Gastroesophageal sphincter (tissue), 4 donors: ENCODE data around the gene GBE1. TPM values are rescaled to one million over a fixed set of nuclear protein-coding genes. Genes with fewer than 3 reads are reported as not detected.

Experiments
- ATAC-seq: fragments of 150-250 bp; one replicate; pipeline ENCODE4 v1.9.1; 2016; ENCODE audit warnings: mild to moderate bottlenecking, moderate library complexity
- H3K27ac ChIP-seq, 4 donors: fragments of 200-600 bp; sonication (generic) in 3 of 4; 1 replicate in 3 of 4; 2 replicates in 1 of 4; pipeline ENCODE4 v1.5.1; 2016 to 2019
- H3K27me3 ChIP-seq: fragments of 200-600 bp; sonication (generic); one replicate; pipeline ENCODE4 v1.5.1; 2019
- H3K36me3 ChIP-seq, 2 donors: fragments of 200-600 bp; sonication (generic); one replicate each; pipeline ENCODE4 v1.5.1; 2019; ENCODE audit warnings: control low read depth in 1 of 2
- H3K4me1 ChIP-seq, 3 donors: fragments of 200-600 bp; sonication (generic); 1 replicate in 2 of 3; 2 replicates in 1 of 3; pipeline ENCODE4 v1.5.1; 2016 to 2019; ENCODE audit warnings: control low read depth in 2 of 3
- H3K4me3 ChIP-seq, 2 donors: fragments of 200-600 bp; sonication (generic); one replicate each; pipeline ENCODE4 v1.5.1; 2019; ENCODE audit warnings: mild to moderate bottlenecking in 1 of 2, moderate library complexity in 1 of 2
- H3K9me3 ChIP-seq, 3 donors: fragments of 200-600 bp; sonication (generic); one replicate each; pipeline ENCODE4 v1.5.1; 2017 to 2019; ENCODE audit warnings: control low read depth in 2 of 3
- CTCF ChIP-seq, 4 experiments: fragments of 200-600 bp in 2 of 4; fragments of 450-650 bp in 2 of 4; sonication (generic) in 1 of 4; IDR thresholded peaks; one replicate each; pipeline ENCODE4 v1.5.1; 2017 to 2019; ENCODE audit warnings: antibody characterized with exemption in 4 of 4, mild to moderate bottlenecking in 2 of 4, moderate library complexity in 2 of 4
- EP300 ChIP-seq: sonication (generic); formaldehyde crosslinking; IDR thresholded peaks from one replicate; pipeline ENCODE4 v1.6.1; 2017; ENCODE audit warnings: antibody characterized with exemption, mild to moderate bottlenecking
- POLR2A ChIP-seq, 2 donors: fragments of 450-650 bp; IDR thresholded peaks; one replicate each; pipeline ENCODE4 v1.6.1; 2017; ENCODE audit warnings: antibody characterized with exemption in 2 of 2, mild to moderate bottlenecking in 2 of 2, moderate library complexity in 1 of 2
- POLR2AphosphoS5 ChIP-seq: sonication (generic); formaldehyde crosslinking; IDR thresholded peaks from one replicate; pipeline ENCODE4 v1.6.1; 2017; ENCODE audit warnings: antibody characterized with exemption
- WGBS, 2 donors: methylation state at CpG; one replicate each; pipeline ENCODE4 v1.1.5; 2018; ENCODE audit warnings: low coverage in 1 of 2; 5-methylcytosine and 5-hydroxymethylcytosine counted together
- total RNA-seq, 4 donors: library from RNA; depleted of rRNA; stranded (reverse); fragments of >200 nt; gene quantifications; one replicate each; pipeline ENCODE4 v1.1.0, GENCODE V29; 2016

GBE1 gene
- total RNA-seq, 4 donors from 2014 or later: 23.3 to 59.4 (median 27.2) TPM

DNA sequence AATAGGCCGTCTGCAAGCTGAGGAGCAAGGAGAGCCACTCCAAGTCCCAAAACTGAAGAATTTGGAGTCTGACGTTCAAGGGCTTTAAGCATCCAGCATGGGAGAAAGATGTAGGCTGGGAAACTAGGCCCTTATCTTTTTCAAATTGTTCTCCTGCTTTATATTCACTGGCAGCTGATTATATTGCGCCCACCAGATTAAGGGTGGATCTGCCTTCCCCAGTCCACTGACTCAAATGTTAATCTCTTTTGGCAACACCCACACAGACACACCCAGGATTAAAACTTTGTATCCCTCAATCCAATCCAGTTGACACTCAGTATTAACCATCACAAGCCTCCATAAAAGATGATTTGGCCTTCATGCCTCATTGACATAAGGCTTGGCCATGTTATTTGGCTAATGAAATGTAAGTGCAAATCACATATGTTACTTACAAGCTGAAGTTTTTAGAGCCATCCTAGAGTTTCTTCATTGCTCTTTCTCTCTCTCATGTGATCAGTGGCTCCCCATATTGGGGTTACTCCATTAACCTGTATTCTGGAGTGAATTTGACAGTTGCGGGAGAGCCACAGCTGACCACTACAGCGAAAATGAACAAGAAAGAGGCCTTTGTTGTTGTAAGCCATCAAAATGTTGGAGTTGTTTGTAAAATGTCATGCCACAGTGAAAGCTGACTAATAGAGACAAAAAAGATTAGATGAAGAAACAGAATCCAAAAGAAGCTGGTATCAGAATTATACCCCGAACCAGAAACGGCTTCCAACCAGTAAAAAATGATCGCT is 61.7 kb downstream of the GBE1 start:
- no peaks in the 10 kb centered on the region for H3K9me3 ChIP-seq
- H3K4me1 ChIP-seq: no peaks in the 10 kb centered on the region
- peaks cover 0 to 9% of the 10 kb centered on the region in 2 donors for H3K36me3 ChIP-seq
- no peaks in the 10 kb centered on the region for H3K27me3 ChIP-seq
- WGBS, 2 donors: 80 to 85% methylated on average over 7 to 8 of the region's 8 CpGs
- ATAC-seq: no peak
- H3K27ac ChIP-seq: no peak overlapping the region
- no peak overlapping the region for H3K4me3 ChIP-seq
- no peak for TF ChIP-seq POLR2A (IDR thresholded peaks at IDR 0.05)
- TF ChIP-seq EP300: no peak
- no peak for TF ChIP-seq CTCF (IDR thresholded peaks at IDR 0.05)
- TF ChIP-seq POLR2AphosphoS5: no peak

DNA sequence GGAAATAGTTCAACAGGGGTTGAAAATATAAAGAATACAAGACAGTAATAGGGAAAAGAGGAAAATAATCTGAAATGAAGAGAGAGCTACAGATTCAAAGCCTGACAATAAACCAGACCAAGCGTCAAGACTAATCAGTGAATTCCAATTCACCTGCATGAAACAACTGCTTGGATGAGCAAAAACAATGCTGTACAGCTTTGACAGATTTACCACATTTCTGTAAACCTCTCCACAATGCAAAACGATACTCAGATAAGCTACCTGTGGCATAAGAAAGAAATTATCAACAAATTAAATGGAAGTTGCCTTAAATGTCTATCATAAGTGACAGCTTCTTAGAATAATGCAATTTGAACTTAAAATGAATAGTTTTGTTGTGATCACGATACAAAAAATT is 65.4 kb downstream of the GBE1 start:
- 86 to 89% methylated on average over 3 of the region's 3 CpGs for WGBS, 2 donors

DNA sequence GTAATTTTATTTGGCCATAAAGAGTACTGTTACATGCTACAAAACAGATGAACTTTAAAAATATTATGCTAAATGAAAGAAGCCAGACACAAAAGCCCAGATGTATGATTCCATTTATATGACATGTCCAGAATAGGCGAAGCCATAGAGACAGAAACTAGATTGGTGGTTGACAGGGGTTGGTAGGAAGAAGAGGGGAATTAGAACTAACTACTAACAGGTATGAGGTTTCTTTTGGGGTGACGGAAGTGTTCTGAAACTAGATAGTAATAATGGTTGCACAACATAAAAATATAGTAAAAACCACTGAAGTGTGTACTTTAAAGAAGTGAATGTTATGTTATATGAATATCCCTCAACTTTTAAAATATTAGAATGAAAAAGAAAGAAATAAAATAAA is 66.1 kb downstream of the GBE1 start:
- 97 to 100% methylated on average over 2 of the region's 2 CpGs for WGBS, 2 donors
- H3K27ac ChIP-seq: no peak overlapping the region
- no peak overlapping the region for H3K4me3 ChIP-seq
- H3K9me3 ChIP-seq: no peaks in the 10 kb centered on the region
- no peak for ATAC-seq
- no peaks in the 10 kb centered on the region for H3K4me1 ChIP-seq
- TF ChIP-seq CTCF (IDR thresholded peaks at IDR 0.05): no peak
- no peak for TF ChIP-seq POLR2AphosphoS5
- TF ChIP-seq POLR2A (IDR thresholded peaks at IDR 0.05): no peak
- no peak for TF ChIP-seq EP300
- peaks cover 0 to 7% of the 10 kb centered on the region in 2 donors for H3K36me3 ChIP-seq
- no peaks in the 10 kb centered on the region for H3K27me3 ChIP-seq

More for the DNA sequence above, 65.4 kb downstream of the GBE1 start:
- H3K27me3 ChIP-seq: no peaks in the 10 kb centered on the region
- H3K9me3 ChIP-seq: no peaks in the 10 kb centered on the region
- TF ChIP-seq POLR2A (IDR thresholded peaks at IDR 0.05) (no peak), EP300 (no peak), CTCF (IDR thresholded peaks at IDR 0.05) (no peak), POLR2AphosphoS5 (no peak)
- peaks cover 0 to 7% of the 10 kb centered on the region in 2 donors for H3K36me3 ChIP-seq
- H3K27ac ChIP-seq: no peak overlapping the region
- no peak overlapping the region for H3K4me3 ChIP-seq
- ATAC-seq: no peak
- H3K4me1 ChIP-seq: no peaks in the 10 kb centered on the region

GRCh38 chr3:81694662-81695061 is 66.8 kb downstream of the GBE1 start:
- no peak for ATAC-seq
- no peaks in the 10 kb centered on the region for H3K27me3 ChIP-seq
- H3K4me1 ChIP-seq: no peaks in the 10 kb centered on the region
- 90 to 93% methylated on average over 4 to 5 of the region's 5 CpGs for WGBS, 2 donors
- TF ChIP-seq EP300 (no peak), POLR2A (IDR thresholded peaks at IDR 0.05) (no peak), CTCF (IDR thresholded peaks at IDR 0.05) (no peak), POLR2AphosphoS5 (no peak)
- H3K27ac ChIP-seq: no peak overlapping the region
- peaks cover 0 to 3% of the 10 kb centered on the region in 2 donors for H3K36me3 ChIP-seq
- H3K9me3 ChIP-seq: no peaks in the 10 kb centered on the region
- H3K4me3 ChIP-seq: no peak overlapping the region

GRCh38 chr3:81692766-81693165 is 68.7 kb downstream of the GBE1 start:
- ATAC-seq: no peak

More at GRCh38 chr3:81692766-81693165, 68.7 kb downstream of the GBE1 start:
- Histone ChIP-seq H3K4me3 (no peak overlapping the region), H3K9me3 (no peaks in the 10 kb centered on the region), H3K27ac (no peak overlapping the region), H3K4me1 (no peaks in the 10 kb centered on the region), H3K36me3 (no peaks in the 10 kb centered on the region), H3K27me3 (no peaks in the 10 kb centered on the region)
- WGBS, 2 donors: 70 to 76% methylated on average over 1 of the region's 1 CpG
- TF ChIP-seq EP300 (no peak), POLR2A (IDR thresholded peaks at IDR 0.05) (no peak), POLR2AphosphoS5 (no peak), CTCF (IDR thresholded peaks at IDR 0.05) (no peak)
